AG04450 (cell line): Measurements from ENCODE around the gene XXYLT1. TPM values are rescaled to one million over a fixed set of nuclear protein-coding genes. Genes with fewer than 3 reads are reported as not detected.
"Not testable (repeated sequence)": the region's sequence is repeated elsewhere in the genome, so short reads cannot be mapped to it uniquely, and the experiment has no call there.

Experiments used
- CTCF ChIA-PET: fragments of 300-600, 350-600 bp; formaldehyde crosslinking; extraction: SDS; loops from one replicate; lab custom pipeline; 2022; ENCODE audit warnings: antibody characterized with exemption, inconsistent platforms; lab: Charles Lee
- POLR2A ChIA-PET: fragments of 350-600 bp; formaldehyde crosslinking; extraction: SDS; loops from one replicate; lab custom pipeline; 2021; ENCODE audit warnings: antibody characterized with exemption, inconsistent platforms; lab: Yijun Ruan, JAX
- DNase-seq: peaks from one replicate; pipeline ENCODE4 v3.0.0-alpha.2; 2011; ENCODE audit warnings: low read depth, low spot score
- H3K27ac ChIP-seq: one replicate; pipeline ENCODE4 v1.5.1; 2012; ENCODE audit warnings: low read depth, low read length, control low read depth
- H3K27me3 ChIP-seq: one replicate; pipeline ENCODE4 v1.6.0; 2012; ENCODE audit warnings: low read length; ENCODE audit not compliant: control insufficient read depth, insufficient read depth
- H3K4me3 ChIP-seq: 2 replicates; pipeline ENCODE4 v1.5.1; 2011; ENCODE audit warnings: mild to moderate bottlenecking, low read depth, low read length, control low read depth
- H3K9me3 ChIP-seq: 2 replicates; pipeline ENCODE4 v1.5.1; 2012; ENCODE audit warnings: low read length; ENCODE audit not compliant: control insufficient read depth, insufficient read depth
- polyA plus RNA-seq: library from polyadenylated mRNA; depleted of rRNA; stranded (reverse); fragments of >200 nt; gene quantifications from 2 replicates; pipeline ENCODE4 v1.2.3, GENCODE V29; 2011
- TF ChIP-seq, protein P1 (sequence below): IDR thresholded peaks from 2 replicates; pipeline ENCODE4 v1.5.1; 2011; ENCODE audit warnings: low read depth, low read length, control low read depth, inconsistent platforms

XXYLT1 gene
- polyA plus RNA-seq, 1 experiment: 16.5 TPM

DNA sequence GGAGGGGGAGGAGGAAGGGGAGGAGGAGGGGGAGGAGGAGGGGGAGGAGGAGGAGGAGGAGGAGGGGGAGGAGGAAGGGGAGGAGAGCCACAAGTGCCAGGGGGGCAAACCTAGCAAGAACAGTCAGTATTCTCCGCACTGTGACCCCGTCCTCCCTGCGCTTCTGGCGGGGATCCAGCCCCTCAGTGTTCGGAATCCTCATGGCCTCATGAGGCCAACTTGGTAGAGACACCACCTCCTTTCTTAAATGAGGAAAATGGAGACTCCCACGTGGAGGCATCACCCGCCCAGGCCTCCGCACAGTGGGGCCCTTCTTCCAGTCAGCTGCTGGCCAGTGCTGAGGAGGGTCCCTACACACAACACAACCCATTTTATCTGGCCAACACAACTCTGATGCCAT is 163.4 kb downstream of the XXYLT1 start:
- Histone ChIP-seq H3K27me3 (no peaks in the 10 kb centered on the region), H3K27ac (no peak overlapping the region), H3K9me3 (peaks cover 3% of the 10 kb centered on the region; the same call in 1 of the 2 replicates), H3K4me3 (no peak overlapping the region)
- TF ChIP-seq, protein P1, sequence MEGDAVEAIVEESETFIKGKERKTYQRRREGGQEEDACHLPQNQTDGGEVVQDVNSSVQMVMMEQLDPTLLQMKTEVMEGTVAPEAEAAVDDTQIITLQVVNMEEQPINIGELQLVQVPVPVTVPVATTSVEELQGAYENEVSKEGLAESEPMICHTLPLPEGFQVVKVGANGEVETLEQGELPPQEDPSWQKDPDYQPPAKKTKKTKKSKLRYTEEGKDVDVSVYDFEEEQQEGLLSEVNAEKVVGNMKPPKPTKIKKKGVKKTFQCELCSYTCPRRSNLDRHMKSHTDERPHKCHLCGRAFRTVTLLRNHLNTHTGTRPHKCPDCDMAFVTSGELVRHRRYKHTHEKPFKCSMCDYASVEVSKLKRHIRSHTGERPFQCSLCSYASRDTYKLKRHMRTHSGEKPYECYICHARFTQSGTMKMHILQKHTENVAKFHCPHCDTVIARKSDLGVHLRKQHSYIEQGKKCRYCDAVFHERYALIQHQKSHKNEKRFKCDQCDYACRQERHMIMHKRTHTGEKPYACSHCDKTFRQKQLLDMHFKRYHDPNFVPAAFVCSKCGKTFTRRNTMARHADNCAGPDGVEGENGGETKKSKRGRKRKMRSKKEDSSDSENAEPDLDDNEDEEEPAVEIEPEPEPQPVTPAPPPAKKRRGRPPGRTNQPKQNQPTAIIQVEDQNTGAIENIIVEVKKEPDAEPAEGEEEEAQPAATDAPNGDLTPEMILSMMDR: no peak
- ChIA-PET CTCF (interaction anchor here (0.9 to 3.4 kb wide), 6 partner anchors 21 to 436 kb away, joined by 3 to 64 read pairs (median 6); no protein-coding TSS in a partner anchor), POLR2A (interaction anchor here (1.9 kb wide), 1 partner anchor 421 kb away, joined by 11 read pairs; the partner anchor contains the start of gene FAM43A)
- no peak for DNase-seq

DNA sequence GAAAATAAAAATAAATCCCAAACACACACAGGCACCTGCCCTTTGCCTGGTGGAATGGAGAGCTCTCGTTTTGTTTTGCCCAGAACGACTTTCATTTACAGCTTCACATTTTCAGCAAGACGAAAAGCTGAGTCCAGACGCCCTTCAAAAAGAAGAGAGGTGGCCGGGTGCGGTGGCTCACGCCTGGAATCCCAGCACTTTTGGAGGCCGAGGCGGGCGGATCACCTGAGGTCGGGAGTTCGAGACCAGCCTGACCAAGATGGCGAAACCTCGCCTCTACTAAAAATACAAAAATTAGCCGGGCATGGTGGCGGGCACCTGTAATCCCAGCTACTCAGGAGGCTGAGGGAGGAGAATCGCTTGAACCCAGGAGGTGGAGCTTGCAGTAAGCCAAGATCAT is 163.9 kb downstream of the XXYLT1 start:
- not testable (repeated sequence) for DNase-seq, H3K27ac ChIP-seq, H3K27me3 ChIP-seq, H3K9me3 ChIP-seq, H3K4me3 ChIP-seq
- POLR2A ChIA-PET: interaction anchor here (0.6 to 1.9 kb wide), 2 partner anchors 338 to 420 kb away, joined by 3 to 11 read pairs; partner anchors contain the start of gene FAM43A
- CTCF ChIA-PET: interaction anchor here (0.6 to 4.3 kb wide), 38 partner anchors 8 to 439 kb away, joined by 3 to 64 read pairs (median 4); partner anchors contain the start of gene LSG1

DNA sequence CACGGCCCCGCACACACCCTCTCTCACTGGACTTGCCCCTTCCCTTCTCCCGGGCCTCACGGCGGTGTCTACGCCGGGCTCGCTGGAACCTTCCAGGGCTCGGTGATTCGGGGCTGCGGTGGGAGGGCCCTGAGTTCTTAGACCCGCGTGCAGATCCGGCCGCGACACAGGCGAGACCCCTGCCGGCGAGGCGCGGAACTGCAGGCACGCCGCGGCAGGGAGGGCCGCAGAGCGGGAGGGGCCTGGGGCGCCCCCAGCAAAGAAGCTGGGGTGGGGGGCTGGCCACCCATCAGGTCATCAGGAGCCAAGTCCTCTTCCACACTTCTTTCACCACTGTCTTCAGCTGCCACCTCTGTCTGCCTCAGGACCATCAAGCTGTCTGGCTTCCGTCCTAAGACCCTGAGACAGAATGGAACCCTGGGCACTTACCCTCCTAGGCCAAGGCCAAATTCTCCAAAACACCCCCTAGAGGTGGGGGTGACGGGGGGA is 164.5 kb downstream of the XXYLT1 start:
- POLR2A ChIA-PET: interaction anchor here (0.6 to 1.9 kb wide), 2 partner anchors 337 to 420 kb away, joined by 3 to 11 read pairs; partner anchors contain the start of gene FAM43A
- no peak overlapping the region for H3K4me3 ChIP-seq

DNA sequence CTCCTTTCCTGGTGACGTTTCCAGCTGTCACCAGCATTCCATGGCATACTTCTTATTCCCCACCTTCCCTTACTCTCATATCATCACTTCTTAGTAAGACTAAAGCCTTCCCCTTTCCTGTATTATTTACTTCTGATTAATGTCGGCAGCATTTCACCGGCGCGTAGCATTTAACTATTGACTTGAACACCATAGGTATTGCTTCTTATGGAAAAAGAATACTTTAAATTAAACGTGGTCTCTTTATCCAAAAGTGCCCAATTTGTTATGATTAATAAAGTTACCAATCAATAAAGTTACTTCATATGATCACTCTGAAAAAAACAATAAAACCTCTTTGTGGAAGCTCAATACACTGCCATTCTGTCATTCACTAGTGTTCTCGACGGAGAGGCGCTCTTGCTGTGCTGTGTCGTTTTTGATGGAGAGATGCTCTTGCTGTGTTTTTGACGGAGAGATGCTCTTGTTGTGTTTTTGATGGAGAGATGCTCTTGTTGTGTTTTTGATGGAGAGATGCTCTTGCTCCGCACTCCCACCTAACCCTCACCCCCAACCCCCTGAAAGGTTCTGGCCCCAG is 165.0 kb downstream of the XXYLT1 start:
- TF ChIP-seq, protein P1: no peak
- no peak for DNase-seq
- H3K27ac ChIP-seq: no peak overlapping the region
- ChIA-PET CTCF (interaction anchor here (0.8 to 4.3 kb wide), 10 partner anchors 9 to 422 kb away, joined by 3 to 64 read pairs (median 7); no protein-coding TSS in a partner anchor), POLR2A (interaction anchor here (1.9 kb wide), 1 partner anchor 419 kb away, joined by 11 read pairs; the partner anchor contains the start of gene FAM43A)
- no peaks in the 10 kb centered on the region for H3K27me3 ChIP-seq
- no peaks in the 10 kb centered on the region for H3K9me3 ChIP-seq
- H3K4me3 ChIP-seq: no peak overlapping the region

More for the DNA sequence above, 164.5 kb downstream of the XXYLT1 start:
- H3K9me3 ChIP-seq: no peaks in the 10 kb centered on the region
- no peak overlapping the region for H3K27ac ChIP-seq
- no peak for DNase-seq
- H3K27me3 ChIP-seq: no peaks in the 10 kb centered on the region
- CTCF ChIA-PET: interaction anchor here (0.6 to 4.3 kb wide), 38 partner anchors 9 to 438 kb away, joined by 3 to 64 read pairs (median 4); partner anchors contain the start of gene LSG1
- TF ChIP-seq, protein P1: peak; percentile 90

DNA sequence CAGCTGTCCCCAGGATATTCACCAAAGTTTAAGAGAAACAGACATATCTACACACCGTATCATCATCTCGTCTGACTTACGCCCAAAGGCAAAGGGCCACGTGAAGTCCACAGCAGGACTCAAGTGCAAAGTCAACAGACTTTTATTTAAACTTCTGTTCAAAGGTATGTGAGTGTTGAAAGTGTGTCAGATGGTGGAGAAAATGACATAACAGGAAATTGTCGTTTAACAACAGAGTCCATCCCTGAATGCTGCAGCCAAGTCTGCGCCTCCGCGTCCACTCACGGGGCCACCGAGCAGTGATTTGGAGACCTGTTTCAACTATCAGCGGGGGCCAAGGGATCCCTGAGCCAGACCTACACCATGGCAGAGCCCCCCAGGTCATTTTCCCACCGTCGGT is 165.6 kb downstream of the XXYLT1 start:
- Histone ChIP-seq H3K4me3 (no peak overlapping the region), H3K9me3 (no peaks in the 10 kb centered on the region), H3K27me3 (no peaks in the 10 kb centered on the region), H3K27ac (no peak overlapping the region)
- TF ChIP-seq, protein P1: no peak
- DNase-seq: no peak
- ChIA-PET POLR2A (interaction anchor here (1.9 kb wide), 1 partner anchor 419 kb away, joined by 11 read pairs; the partner anchor contains the start of gene FAM43A), CTCF (interaction anchor here (1.4 to 4.3 kb wide), 6 partner anchors 10 to 422 kb away, joined by 4 to 64 read pairs (median 11); no protein-coding TSS in a partner anchor)
